IPS-18c (cell line): Measurements from ENCODE around the gene LAPTM5.
"Not testable (repeated sequence)": the region's sequence is repeated elsewhere in the genome, so short reads cannot be mapped to it uniquely, and the experiment has no call there.

Source experiments
- H3K4me3 ChIP-seq: 2 replicates; pipeline ENCODE4 v1.7.0; 2013; ENCODE audit warnings: low read depth, mild to moderate bottlenecking, low read length, moderate library complexity; ENCODE audit not compliant: insufficient read depth
- H3K9me3 ChIP-seq: one replicate; pipeline ENCODE4 v1.6.1; 2013; ENCODE audit warnings: mild to moderate bottlenecking, low read length, moderate library complexity; ENCODE audit not compliant: control insufficient read depth, insufficient read depth

LAPTM5 gene

DNA sequence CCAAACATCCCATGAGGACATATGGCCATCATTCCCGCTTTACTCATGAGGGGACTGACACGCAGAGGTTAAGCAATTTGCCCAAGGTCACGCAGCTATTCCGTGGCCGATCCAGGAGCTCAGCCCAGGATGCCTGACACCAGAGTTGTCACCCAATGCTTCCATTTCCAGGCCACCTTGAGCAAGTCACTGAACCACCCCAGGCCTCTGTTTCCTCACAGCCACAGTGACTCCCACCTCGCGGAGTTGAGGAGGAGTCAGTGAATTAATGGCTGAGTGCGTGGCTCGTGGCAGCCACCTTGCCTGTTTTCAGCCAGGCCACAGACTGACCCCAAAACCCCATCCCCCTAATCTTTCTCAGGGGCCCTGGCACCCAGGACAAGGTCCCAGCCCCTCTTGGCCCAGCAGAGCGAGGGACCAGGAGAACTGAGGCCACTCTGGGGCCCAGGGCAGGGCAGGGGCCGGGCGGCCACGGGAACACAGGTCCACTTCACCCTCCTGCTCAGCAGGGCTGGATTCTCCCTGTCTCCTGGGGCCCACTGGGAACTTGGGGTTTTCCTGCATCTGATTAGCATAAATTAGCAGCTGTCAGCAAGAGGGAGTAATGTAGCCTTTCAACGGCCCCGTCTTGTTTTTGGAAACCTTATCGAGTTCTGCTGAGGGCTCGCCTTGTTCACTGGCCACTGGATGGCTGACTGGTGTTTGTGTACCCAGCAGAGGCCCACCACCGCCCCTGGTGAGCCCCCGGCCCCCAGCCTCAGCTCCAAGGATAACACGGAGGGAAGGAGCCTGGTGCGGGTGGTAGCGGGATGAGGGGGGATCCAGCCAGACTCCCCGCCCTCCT lies 19.7 kb upstream of the LAPTM5 start:
- H3K9me3 ChIP-seq: no peaks in the 10 kb centered on the region
- no peak overlapping the region for H3K4me3 ChIP-seq

DNA sequence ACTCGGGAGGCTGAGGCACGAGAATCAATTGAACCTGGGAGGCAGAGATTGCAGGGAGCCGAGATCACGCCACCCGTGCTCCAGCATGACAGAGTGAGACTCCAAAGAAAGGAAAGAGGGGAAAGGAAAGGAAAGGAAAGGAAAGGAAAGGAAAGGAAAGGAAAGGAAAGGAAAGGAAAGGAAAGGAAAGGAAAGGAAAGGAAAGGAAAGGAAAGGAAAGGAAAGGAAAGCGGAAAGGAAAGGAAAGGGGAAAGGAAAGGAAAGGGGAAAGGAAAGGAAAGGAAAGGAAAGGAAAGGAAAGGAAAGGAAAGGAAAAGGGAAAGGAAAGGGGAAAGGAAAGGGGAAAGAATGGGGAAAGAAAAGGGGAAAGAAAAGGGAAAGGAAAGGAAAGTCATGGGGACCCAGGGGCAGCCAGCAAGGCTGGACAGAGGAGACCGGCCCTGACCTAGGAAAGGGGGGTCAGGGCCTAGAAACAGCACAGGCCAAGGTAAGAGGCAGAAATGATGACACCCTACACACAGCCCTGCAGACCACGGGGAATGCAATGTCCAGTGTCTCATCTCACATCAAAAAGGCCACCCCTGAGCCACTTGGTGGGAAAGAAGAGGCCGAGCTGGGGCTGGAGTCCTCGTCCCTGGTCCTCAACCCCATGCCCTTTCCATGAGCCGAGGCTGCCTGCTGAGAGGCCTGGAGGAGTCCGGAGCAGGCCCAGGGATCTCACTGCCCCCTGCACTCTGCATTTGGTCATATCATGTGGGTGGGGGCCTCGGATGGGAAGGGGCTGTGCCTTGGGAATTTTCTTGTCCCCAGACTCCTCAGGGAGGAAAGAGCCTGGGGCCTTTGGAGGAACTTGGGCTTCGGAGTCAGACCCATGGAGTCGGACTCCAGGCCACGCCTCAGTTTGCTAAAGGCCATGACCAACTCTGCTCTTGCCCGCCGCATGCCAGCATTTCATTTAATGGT lies 18.8 kb upstream of the LAPTM5 start:
- H3K4me3 ChIP-seq: no peak overlapping the region
- no peaks in the 10 kb centered on the region for H3K9me3 ChIP-seq

DNA sequence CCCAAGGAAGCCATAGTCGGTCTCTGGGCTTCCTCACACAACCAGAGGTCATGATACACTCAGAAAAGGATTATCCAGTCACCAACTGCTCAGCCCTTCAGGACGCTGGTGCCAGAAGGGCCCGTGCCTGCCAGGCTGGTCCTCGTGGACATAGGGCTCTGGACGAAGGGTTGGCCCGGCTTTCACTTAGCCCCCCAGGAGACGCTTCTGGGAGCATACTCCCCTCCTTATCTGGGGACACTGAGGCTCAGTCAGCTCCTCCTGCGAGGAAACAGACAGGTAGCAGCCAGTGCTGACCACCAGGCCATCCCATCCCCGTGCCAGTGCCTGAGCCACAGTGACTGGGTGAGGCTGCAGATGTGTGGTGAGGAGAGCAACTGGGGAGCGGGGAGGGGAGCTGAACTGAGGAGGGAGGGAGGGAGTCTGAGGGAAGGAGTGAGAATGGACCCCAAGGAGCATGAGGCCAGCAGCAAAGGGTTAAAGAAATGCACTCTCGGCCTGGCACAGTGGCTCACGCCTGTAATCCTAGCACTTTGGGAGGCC lies 17.9 kb upstream of the LAPTM5 start:
- Histone ChIP-seq H3K4me3 (no peak overlapping the region), H3K9me3 (no peaks in the 10 kb centered on the region)

DNA sequence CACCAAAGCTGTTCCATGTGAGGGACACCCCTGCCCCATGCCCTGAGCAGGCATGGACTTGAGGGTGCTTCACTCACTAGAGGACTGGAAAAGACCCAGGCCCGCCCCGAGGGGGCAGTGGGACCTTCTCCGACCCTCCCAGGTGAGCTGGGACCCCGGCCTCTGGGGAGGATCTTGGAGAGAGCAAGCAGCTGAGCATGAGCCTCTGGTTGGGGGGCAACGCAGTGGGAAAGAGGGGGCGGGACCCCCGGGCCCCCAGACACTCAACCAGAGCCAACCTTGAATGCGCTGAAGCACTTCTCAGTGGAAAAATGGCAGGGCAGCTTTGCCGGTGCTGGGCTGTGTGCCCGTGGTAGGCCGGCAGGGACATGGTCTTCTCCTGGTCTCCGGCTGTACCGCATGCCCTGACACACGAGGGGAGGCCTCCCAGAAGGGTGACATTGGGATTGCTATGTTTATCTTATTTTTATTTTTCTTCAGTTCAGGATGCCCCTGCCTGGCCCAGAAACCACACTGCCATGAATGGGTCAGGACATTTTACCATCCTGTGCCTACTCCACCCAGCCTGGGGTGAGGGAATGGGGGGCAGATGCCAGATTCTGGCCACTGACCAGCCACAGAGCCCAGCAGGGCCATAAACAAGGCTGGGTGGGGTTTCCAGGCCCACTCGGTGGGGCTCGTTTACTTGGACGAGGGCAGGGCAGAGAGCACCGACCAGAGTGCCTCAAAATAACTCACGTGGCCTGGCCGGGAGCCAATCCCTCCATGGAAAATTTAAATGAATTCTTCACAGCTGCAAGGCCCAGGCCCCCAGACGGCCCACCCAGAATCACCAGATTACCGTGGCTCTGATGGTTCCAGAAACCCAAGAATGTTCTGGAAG lies 17.2 kb upstream of the LAPTM5 start:
- no peak overlapping the region for H3K4me3 ChIP-seq

DNA sequence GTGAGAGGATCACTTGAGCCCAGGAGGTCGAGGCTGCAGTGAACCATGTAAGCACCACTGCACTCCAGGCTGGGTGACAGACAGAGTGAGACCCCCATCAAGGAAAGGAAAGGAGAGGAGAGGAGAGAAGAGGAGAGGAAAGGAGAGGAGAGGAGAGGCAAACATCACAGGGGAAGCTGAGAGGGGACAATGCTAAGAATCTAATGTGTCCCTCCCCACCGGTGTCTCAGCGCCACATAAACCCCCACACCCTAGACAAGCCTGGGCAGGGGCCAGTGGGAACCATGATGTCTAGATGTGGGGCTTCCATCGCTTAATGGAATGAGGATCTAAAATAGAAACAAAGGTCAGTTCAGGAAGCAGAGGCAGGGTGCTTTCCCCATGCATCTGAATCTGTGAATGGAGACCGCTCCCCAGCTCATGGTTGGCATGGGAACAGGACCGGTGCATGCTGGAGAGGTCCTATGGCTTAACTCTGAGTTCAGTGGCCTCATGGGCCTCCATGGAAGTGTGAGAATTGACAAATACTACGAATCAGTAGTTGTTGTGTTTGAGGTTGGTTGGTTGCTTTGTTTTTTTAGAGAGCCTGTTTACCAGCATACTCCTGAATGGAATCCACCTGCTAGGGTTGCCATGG lies 16.3 kb upstream of the LAPTM5 start:
- H3K9me3 ChIP-seq: no peaks in the 10 kb centered on the region
- H3K4me3 ChIP-seq: no peak overlapping the region

More for the DNA sequence above, 17.2 kb upstream of the LAPTM5 start:
- no peaks in the 10 kb centered on the region for H3K9me3 ChIP-seq

DNA sequence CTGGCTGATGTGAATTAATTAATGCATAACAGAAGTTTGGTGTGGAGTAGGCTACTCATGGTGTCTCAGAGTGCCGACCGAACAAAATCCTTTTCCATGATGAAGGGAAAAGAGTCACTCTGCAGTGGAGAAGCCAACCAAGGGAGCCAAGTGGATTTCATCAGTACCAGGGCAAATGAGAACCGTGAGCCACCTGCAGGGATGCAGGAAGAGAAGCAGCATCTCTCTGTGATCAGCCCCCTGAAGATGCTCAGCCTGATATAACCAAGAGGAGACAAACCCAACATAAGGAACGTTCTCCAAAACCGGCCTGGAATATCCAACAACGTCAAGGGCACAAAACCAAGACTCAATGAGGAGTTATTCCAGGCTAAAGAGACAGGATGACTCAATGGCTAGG lies 13.4 kb upstream of the LAPTM5 start:
- H3K4me3 ChIP-seq: no peak overlapping the region
- H3K9me3 ChIP-seq: no peaks in the 10 kb centered on the region

DNA sequence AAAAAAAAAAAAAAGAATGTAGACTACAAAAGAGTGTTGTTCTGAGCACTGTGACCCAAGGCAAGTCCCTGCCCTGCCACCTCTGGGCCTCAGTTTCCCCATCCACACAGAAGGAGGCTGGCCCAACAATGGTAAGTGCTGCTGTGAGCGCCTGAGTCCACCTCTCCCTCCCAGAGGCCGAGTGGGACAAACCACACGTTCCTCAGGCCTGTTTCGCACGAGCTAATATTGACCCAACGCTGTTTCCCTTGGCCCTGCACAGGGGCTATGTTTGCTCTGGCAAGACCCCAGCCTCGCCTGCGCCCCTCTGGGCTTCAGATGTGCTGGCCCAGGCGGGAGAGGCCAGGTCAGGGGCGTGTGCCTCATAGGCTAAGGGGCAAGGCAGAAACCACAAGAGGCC lies 12.6 kb upstream of the LAPTM5 start:
- no peaks in the 10 kb centered on the region for H3K9me3 ChIP-seq

DNA sequence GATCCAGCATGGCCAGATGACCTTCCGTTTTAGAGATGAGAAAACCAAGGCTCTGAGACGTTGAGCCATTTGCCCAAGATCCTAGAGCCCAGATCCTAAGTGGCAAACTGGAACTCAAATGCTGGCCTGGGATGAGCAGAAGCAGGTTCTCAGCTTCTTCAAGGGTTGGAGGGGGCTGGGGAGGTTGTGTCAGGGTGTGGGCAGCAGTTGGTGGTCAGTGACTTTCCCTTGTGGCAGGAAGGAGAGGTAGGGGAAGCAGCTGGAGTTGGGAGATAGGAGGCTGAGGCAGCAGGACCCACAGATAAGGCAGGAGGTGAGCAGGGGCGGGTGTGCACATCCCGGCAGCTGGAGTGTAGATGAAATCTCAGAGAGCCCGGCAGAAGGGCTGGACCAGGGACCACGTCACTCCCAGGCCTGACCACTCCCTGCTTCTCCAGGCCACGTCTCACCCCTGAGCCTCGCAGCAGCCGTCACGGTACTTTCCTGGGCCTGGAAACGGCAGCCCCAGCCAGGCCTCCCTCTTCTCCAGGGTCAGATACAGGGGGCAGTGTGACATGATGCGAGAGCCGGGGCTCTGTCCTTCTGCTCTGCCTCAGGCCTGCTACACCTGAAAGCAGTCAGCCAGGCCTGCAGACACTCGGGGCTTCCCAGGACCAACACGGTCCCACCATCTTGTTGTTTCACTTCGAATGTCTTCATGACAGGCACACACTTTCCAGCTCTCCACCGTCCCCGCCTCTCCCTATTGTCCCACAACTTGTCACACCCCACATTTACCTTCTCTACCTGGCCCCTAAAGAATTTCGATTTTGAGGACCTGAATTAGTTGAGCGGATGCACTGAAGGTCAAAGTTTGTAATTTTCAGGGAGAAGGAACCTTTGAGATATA lies 11.5 kb upstream of the LAPTM5 start:
- H3K4me3 ChIP-seq: no peak overlapping the region
- no peaks in the 10 kb centered on the region for H3K9me3 ChIP-seq

More for the DNA sequence above, 12.6 kb upstream of the LAPTM5 start:
- H3K4me3 ChIP-seq: no peak overlapping the region

DNA sequence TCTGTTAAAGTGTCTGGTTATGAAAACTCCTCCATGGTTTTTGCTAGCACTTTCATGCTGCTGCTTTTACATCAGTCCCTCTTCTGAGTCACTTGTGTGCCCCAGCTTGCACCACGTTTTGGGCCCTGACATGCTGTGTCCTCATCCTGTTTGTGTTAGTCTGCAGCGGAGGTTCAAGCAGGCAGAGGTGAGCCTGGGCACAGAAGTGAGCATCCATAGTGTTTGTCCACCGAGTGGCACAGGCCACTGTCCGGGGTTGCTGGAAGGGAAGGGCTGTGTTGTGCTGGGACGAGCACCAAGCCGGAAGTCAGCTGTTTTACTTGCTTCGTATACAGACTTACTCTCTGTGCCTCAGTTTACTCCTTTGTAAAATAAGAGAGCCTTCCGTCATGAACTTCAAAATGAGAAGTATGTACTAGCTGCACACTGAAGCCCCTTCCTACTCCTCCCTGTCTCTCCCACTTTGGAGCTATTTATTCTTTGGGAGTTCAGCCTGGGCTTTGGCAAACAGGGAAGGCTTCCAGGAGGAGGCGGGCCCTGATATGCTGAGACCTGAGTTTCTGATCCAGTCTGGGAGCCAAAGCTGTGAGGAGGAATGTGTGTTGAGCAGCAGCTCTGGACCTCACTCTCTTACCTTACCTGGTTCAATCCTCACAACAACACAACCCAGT lies 10.7 kb upstream of the LAPTM5 start:
- H3K9me3 ChIP-seq: no peaks in the 10 kb centered on the region
- no peak overlapping the region for H3K4me3 ChIP-seq

DNA sequence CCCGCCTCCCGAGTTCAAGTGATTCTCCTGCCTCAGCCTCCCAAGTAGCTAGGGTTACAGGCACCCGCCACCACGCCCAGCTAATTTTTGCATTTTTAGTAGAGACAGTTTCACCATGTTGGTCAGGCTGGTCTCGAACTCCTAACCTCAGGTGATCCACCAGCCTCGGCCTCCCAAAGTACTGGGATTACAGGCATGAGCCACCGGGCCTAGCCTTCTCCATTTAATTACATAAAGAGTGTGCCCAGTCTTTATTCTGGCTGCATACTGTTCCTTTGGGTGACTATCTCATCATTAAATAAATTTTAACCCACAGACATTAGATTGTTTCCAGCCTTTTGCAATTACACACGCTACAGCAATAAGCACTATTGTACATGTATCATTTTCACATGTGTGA lies 9.4 kb upstream of the LAPTM5 start:
- H3K4me3 ChIP-seq, H3K9me3 ChIP-seq: not testable (repeated sequence)

DNA sequence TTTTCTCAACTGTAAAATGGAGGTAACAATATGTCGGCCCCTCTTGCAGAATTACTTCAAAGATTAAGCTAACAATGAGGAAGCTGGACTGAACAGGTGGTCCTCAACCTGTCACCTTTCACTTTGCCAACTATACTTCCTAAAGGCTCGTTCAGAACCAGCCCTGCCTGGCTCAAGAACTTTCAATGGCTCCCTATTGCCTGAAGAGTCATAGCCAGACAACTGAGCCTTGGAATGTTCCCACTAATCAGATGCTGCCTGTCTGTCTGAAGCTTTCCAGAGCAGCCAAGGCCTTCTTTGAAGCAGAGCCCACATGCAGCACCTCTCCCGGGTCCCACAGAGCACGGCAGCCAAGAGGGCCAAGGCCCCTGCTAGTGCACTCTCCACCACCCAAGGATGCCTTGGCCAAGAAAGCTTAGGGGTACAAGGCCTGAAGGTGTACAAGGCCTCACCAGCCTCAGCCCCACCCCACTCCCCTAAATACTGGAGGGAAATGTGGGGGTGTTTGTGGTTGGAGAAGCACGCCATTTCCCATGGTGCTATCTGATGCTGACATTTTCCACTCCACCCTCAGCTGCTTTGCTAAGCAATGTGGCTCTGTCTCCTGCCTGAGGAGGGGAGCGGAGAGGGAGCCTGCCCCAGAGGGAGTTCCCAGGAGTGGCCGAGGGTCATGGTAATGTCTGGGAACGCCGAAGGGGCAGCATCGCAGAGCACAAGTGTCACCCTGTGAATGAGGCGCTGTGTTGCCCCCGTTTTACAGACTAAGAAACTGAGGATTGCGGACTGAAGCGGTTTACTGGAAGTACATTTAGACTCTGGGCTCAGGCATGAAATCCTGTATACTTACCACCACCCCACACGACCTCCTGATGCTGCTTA lies 8.2 kb upstream of the LAPTM5 start:
- no peak overlapping the region for H3K4me3 ChIP-seq
- no peaks in the 10 kb centered on the region for H3K9me3 ChIP-seq

DNA sequence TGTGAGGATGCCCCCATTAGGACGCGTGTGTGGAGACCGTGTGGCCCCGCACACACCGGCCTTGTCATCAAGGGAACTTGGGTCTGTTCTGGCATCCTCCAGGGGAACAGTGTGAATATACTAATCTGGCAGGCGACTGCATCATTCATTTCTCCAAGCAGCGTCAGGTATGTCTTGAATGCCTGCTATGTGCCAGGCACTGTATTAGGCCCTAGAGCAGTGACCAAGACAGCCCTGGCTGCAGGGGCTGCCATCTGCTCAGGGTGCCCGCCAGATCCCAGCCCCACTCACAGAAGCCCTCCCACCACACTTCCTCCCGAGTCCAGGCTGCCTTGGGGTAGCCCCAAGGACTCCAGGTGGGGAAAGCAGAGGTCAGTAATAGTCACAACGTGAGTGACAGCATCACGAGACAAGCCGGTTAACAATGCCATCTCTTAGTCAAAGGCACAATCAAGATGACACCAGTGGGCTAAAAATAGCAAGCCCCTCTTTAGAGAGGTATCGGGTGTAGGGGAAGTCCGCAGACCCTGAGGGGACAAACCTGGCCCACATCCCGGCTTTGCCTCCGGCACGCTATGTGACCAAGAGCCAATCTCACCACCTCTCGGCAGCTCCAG lies 7.5 kb upstream of the LAPTM5 start:
- Histone ChIP-seq H3K4me3 (no peak overlapping the region), H3K9me3 (no peaks in the 10 kb centered on the region)

DNA sequence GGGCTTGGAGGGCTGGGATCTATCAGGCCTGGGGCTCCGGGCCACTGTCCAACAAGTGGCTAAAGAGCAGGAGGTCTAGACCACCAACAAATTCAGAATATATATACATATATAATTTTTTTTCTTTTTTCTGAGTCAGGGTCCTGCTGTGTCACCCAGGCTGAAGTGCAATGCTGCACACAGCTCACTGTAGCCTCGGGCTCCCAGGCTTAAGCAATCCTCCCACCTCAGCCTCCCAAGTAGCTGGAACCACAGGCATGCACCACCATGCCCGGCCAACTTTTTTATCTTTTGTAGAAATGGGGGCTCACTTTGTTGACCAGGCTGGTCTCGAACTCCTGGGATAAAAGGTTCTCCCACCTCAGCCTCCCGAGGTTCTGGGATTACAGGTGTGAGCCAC lies 6.8 kb upstream of the LAPTM5 start:
- H3K9me3 ChIP-seq: no peaks in the 10 kb centered on the region
- H3K4me3 ChIP-seq: no peak overlapping the region

DNA sequence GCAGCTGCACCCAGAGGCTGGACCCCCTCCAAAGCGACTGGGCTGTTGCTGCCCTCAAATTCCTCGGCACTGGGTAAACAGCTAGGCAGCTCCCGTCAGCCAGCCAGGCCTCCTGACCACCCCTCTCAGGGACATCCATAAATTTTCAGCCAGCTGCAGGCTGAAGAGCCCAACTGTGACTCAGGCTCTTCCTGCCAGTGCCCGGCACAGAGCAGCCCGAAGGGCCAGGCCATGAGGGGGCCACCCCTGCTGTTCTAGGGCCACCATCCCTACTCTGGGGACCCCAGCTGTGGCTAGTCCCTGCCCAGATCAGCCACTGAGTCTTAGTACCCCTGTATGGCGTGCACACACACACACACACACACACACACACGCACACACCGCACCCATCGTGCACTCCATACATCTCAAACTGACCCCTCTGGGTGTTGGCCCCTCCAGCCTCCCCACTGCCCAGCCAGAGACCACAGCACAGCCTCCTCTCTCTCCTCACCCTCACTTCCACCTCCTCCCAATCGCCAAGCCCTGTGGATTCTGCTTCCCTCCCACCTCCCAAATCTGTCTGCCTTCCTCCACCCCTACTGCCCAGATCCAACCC lies 6.2 kb upstream of the LAPTM5 start:
- H3K4me3 ChIP-seq: no peak overlapping the region
- no peaks in the 10 kb centered on the region for H3K9me3 ChIP-seq
